Keratinocyte (primary cell): ENCODE results near the gene SUPT20HL2.

ENCODE experiments used
- CTCF ChIP-seq, 3 experiments: IDR thresholded peaks in 1 of 3; conservative IDR thresholded peaks in 1 of 3; optimal IDR thresholded peaks in 1 of 3; 2 replicates in 2 of 3; 3 replicates in 1 of 3; pipeline versions ENCODE3 to v1.5.1; 2011; ENCODE audit warnings: low read length in 3 of 3, mild to moderate bottlenecking in 3 of 3, moderate library complexity in 2 of 3, control low read depth in 1 of 3, inconsistent platforms in 1 of 3; ENCODE audit not compliant: insufficient read depth in 2 of 3; ENCODE audit errors: extremely low read depth in 1 of 3
- EZH2 ChIP-seq: IDR thresholded peaks from one replicate; pipeline ENCODE4 v1.6.1; 2012; ENCODE audit warnings: inconsistent platforms, mild to moderate bottlenecking, low read length, moderate library complexity

DNA sequence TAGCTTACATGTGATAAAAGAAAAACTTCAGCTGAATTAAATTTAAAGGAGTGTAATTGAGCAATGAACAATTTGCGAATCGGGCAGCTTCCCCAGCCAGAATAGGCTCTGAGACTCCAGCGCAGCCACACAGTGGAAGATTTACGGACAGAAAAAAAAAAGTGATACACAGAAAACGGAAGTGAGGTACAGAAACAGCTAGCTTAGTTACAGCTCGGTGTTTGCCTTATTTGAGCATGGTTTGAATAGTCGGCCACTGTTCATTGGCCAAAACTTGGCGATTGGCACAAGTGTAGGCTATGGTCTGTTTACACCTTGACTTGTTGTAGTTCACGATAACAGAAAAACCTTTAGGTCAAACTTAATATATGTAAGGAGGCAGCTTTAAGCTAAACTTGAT lies 29.9 kb upstream of the SUPT20HL2 start:
- TF ChIP-seq CTCF (optimal IDR thresholded peaks at IDR 0.05 in 1 of 3, IDR thresholded peaks at IDR 0.05 in 1 of 3, conservative IDR thresholded peaks at IDR 0.05 in 1 of 3; ENCODE audit: extremely low read depth in 1 of 3, insufficient read depth in 2 of 3, low read length in 3 of 3) = no peak
- TF ChIP-seq EZH2 = no peak
